Measurements from ENCODE around the gene DCHS1. TPM values are rescaled to one million over a fixed set of nuclear protein-coding genes. Genes with fewer than 3 reads are reported as not detected.
"Not testable (repeated sequence)": the region's sequence is repeated elsewhere in the genome, so short reads cannot be mapped to it uniquely, and the experiment has no call there.

The DCHS1 gene, protein sequence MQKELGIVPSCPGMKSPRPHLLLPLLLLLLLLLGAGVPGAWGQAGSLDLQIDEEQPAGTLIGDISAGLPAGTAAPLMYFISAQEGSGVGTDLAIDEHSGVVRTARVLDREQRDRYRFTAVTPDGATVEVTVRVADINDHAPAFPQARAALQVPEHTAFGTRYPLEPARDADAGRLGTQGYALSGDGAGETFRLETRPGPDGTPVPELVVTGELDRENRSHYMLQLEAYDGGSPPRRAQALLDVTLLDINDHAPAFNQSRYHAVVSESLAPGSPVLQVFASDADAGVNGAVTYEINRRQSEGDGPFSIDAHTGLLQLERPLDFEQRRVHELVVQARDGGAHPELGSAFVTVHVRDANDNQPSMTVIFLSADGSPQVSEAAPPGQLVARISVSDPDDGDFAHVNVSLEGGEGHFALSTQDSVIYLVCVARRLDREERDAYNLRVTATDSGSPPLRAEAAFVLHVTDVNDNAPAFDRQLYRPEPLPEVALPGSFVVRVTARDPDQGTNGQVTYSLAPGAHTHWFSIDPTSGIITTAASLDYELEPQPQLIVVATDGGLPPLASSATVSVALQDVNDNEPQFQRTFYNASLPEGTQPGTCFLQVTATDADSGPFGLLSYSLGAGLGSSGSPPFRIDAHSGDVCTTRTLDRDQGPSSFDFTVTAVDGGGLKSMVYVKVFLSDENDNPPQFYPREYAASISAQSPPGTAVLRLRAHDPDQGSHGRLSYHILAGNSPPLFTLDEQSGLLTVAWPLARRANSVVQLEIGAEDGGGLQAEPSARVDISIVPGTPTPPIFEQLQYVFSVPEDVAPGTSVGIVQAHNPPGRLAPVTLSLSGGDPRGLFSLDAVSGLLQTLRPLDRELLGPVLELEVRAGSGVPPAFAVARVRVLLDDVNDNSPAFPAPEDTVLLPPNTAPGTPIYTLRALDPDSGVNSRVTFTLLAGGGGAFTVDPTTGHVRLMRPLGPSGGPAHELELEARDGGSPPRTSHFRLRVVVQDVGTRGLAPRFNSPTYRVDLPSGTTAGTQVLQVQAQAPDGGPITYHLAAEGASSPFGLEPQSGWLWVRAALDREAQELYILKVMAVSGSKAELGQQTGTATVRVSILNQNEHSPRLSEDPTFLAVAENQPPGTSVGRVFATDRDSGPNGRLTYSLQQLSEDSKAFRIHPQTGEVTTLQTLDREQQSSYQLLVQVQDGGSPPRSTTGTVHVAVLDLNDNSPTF (N-terminal part only)
- total RNA-seq: 3.8 TPM

DNA sequence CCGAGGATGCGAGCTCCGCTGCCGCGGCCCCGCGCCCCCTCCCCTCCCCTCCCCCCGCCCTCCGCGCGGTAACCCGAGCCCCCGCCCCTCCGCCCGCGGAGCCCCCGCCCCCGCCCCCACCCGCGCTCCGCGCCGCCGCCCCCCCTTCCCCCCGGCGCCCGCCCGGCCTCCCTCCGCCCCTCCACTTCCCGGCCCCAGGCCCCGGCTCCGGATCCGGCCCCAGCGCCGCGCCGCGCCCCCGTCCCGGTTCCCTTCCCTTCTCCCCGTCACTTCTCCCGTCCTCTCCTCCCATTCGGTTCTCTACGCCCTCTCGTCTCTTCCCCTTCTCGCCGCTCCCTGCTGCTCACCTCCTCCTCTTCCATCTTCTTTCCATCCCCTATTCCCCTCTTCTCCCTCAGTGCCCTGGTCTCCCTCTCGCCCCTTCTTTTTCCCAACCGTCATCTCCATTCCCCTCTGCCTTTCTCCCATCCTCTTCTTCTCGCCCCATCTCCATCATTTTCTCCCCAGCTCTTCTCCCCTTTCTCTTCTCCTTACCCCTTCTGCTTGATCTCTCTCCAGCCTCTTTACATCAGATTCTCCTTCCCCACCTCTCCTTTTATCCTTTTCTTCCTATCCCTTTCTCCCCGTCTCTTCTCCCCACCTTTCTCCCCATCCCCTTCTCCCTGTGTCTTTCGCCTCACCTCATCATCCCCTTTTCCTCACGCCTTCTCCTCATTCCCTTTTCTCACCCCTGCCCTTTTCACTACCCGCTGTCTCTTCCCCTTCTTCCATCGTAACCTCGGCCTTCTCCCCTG lies at the start of gene DCHS1:
DCHS1 (minus strand) TSS at position 20 of the 794 bp plus-strand sequence. CDS start 14,196 bp downstream, outside the sequence.
- Histone ChIP-seq H3K27me3 (ENCODE audit: insufficient read depth, low read length) (peaks cover 22% of the 10 kb centered on the region), H3K4me3 (ENCODE audit: low read length) (no peak within 1 kb of the TSS), H3K9me3 (ENCODE audit: low read depth, low read length) (no peaks in the 10 kb centered on the region), H3K4me1 (ENCODE audit: insufficient read depth, low read length) (peaks cover 6% of the 10 kb centered on the region)

DNA sequence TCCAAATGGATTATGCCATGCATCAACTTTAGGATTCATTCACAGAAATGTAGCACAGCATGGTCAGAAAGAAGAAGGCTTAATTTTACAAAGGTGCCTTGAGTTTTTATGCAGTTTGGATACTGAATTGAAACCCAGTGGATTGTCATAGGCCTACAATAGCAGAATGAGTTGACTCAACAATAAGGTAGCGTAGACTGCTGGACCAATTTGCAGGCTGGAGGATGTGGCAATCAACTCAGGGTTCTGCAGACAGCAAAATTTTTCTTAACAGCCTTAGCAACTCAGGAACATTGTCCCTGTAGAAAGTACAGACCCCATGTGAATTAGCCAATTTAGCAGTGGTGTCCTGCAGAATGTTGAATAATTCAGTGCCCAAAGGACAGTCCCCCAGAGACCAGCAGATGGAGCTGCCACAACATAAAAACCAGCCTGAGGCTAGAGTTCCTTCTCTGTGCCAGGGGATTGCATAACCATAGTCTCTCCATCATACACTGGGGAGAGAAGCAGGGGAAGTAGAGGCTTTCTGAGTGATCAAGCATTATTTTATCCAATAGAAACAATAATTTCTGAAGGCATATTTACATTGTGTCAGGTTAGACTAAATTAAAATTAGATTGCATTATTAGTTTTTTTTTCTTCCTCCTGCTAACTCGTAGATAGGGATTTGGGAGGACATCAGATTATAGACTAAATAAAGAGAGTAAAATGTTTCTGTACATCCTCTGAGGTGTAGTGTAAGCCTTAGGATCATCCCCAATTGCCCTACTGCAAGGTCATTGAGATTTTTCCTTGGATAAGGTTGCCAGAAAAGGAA lies 47.8 kb upstream of the DCHS1 start:
- H3K4me1 ChIP-seq (ENCODE audit: insufficient read depth, low read length): peaks cover 5% of the 10 kb centered on the region
- H3K9me3 ChIP-seq (ENCODE audit: low read depth, low read length): no peaks in the 10 kb centered on the region
- no peak overlapping the region for H3K4me3 ChIP-seq (ENCODE audit: low read length)
- no peaks in the 10 kb centered on the region for H3K27me3 ChIP-seq (ENCODE audit: insufficient read depth, low read length)

DNA sequence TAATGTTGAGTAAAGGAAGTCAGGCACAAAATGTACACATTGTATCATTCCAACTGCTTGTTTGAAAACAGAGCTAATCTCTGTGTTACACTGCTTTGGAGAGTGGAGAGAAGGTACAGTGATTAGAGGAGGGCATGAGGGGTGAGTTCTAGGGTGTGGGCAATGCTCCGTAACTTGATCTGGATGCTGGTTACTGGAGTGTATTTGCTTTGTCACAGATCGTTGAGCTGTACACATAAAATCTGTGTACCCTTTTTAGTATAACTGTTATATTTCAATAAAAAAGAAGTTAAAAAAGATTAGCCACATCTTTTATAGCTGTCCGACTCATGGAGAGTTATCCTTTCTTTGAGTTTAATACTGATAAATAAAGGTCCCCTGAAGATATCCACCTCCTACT lies 46.3 kb upstream of the DCHS1 start:
- H3K4me1 ChIP-seq (ENCODE audit: insufficient read depth, low read length); H3K9me3 ChIP-seq (ENCODE audit: low read depth, low read length); H3K27me3 ChIP-seq (ENCODE audit: insufficient read depth, low read length); H3K4me3 ChIP-seq (ENCODE audit: low read length): not testable (repeated sequence)

DNA sequence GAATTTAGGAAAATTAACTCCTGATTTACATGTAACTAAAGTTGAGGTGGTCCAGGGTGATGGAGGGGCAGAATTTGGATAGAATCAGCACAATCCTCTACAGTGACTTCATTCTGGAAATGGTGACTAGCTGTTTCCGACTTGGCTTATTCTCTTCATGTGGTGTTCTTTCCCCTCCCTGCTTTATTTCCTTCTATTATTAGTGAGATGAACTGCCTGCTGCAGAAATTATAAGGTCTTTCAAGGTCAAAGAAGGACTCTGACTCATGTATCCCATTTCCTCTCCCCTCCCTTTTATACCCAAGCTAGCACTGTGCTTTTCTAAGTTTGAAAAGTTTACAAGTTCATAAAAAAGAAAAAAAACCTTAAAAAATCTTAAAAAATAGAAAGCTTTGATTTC lies 39.8 kb upstream of the DCHS1 start:
- no peaks in the 10 kb centered on the region for H3K9me3 ChIP-seq (ENCODE audit: low read depth, low read length)
- no peak overlapping the region for H3K4me3 ChIP-seq (ENCODE audit: low read length)
- peaks cover 9% of the 10 kb centered on the region for H3K4me1 ChIP-seq (ENCODE audit: insufficient read depth, low read length)

DNA sequence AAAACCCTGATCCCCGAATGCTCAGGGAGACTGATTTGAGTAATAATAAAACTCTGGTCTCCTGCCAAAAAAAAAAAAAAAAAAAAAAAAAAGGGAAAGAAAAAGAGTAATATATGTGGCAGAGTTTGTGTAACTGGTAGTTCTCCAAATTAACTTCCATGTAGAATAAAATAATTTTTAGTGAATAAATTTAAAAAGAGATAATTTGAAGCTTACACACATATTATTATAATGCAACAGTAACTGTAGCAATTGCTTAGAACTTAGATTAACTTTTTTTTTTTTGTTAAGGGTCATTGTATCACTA lies 38.6 kb upstream of the DCHS1 start:
- Histone ChIP-seq H3K4me1 (ENCODE audit: insufficient read depth, low read length) (peaks cover 9% of the 10 kb centered on the region), H3K9me3 (ENCODE audit: low read depth, low read length) (no peaks in the 10 kb centered on the region), H3K4me3 (ENCODE audit: low read length) (no peak overlapping the region), H3K27me3 (ENCODE audit: insufficient read depth, low read length) (no peaks in the 10 kb centered on the region)

More for the DNA sequence above, 39.8 kb upstream of the DCHS1 start:
- no peaks in the 10 kb centered on the region for H3K27me3 ChIP-seq (ENCODE audit: insufficient read depth, low read length)

DNA sequence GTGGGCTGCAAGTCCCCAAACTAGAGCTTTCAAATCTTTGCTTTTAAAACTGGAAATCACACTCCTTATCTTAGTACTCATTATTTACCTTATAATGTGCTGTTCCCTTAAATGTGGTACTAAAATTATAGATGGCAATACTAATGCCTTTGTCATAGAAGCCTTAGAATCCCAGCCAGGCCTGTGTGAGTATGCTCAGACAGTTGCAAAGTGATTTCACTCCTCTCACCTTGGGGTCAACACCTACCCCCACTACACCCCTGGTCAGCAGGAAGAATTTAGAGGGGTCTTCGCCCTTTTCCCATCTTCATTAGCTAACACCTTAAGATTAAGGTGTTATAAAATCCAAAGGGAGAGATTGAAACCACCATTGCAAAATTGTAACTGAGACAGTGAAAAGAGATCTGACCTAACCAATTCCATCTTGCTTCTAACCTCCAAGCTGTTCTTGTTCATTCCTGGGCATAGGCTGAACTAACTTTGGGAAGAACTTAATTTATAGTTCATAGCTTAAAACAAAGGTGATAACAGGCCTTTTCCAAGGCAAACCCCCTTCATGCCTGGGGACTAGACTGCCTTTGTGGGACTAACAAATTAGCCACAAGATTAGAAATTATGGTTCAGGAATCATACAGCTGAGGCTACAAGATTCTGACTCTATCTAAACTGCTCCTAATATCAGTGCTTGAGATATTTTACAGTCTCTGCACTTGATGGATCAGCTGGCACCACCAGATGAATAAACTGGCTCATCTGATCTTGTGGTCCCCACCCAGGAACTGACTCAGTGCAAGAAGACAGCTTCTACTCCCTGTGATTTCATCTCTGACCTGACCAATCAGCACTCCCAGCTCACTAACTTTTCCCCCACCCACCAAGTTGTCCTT lies 38.0 kb upstream of the DCHS1 start:
- Histone ChIP-seq H3K4me1 (ENCODE audit: insufficient read depth, low read length) (peaks cover 9% of the 10 kb centered on the region), H3K27me3 (ENCODE audit: insufficient read depth, low read length) (no peaks in the 10 kb centered on the region), H3K4me3 (ENCODE audit: low read length) (no peak overlapping the region), H3K9me3 (ENCODE audit: low read depth, low read length) (no peaks in the 10 kb centered on the region)

DNA sequence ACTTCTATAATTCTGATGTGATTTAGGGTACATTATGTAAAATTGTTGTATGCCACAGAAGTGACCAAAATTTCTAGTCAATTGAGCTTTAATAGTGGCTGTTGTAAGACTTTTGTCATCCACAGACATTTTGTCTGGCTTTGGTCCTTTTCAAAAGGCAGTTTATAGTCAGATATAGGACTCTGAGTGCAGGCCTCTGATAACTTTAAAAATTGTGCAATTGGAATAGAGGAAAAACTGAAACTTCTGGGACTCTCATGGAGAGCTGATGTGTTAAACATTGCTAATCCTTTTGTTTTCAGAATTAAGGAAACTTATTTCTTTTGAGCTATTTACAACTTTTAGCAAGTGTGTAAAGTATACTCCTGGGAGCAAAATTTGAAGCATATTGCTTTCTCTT lies 36.5 kb upstream of the DCHS1 start:
- H3K4me3 ChIP-seq (ENCODE audit: low read length): no peak overlapping the region
- H3K4me1 ChIP-seq (ENCODE audit: insufficient read depth, low read length): peaks cover 9% of the 10 kb centered on the region
- no peaks in the 10 kb centered on the region for H3K9me3 ChIP-seq (ENCODE audit: low read depth, low read length)
- H3K27me3 ChIP-seq (ENCODE audit: insufficient read depth, low read length): no peaks in the 10 kb centered on the region

DNA sequence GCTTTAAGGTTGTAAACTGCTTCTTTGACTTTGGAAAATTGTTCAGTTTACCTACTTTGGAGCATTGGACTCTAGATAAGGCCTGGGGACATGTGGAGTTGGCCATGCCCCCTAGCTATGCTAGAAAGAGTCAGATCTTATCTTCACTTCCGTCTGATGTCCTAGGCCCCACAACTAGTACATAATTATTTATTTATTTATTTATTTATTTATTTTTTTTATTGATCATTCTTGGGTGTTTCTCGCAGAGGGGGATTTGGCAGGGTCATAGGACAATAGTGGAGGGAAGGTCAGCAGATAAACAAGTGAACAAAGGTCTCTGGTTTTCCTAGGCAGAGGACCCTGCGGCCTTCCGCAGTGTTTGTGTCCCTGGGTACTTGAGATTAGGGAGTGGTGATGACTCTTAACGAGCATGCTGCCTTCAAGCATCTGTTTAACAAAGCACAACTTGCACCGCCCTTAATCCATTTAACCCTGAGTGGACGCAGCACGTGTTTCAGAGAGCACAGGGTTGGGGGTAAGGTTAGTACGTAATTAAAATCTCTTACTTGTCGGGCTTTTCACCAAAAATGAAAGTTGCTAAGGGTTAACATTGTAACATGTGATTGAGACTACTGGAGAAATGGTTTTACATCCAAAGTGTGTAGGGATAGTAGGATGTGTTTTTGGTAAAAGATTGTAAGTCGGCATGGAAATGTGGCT lies 35.0 kb upstream of the DCHS1 start:
- H3K4me3 ChIP-seq (ENCODE audit: low read length); H3K9me3 ChIP-seq (ENCODE audit: low read depth, low read length): not testable (repeated sequence)

DNA sequence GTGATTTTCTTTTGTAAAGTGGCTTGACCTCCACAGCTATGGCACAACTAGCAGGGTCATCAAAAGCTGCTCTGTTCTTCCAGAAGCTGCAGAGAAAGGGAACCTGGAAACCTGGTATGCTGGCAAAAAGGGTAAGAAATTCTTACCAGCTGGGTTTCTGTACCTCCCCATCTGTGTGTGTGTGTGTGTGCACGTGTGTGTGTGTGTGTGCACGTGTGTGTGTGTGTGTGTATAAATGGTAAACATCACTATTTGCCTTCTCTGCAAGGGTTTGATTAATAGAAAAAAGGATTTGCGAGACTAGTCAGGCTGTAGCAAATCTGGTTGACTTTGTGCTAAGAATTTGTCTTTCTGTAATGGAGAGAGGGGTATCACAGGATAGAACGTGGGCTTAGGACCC lies 32.3 kb upstream of the DCHS1 start:
- Histone ChIP-seq H3K4me3 (ENCODE audit: low read length) (no peak overlapping the region), H3K9me3 (ENCODE audit: low read depth, low read length) (no peaks in the 10 kb centered on the region), H3K4me1 (ENCODE audit: insufficient read depth, low read length) (no peaks in the 10 kb centered on the region), H3K27me3 (ENCODE audit: insufficient read depth, low read length) (no peaks in the 10 kb centered on the region)

More for the DNA sequence above, 35.0 kb upstream of the DCHS1 start:
- H3K27me3 ChIP-seq (ENCODE audit: insufficient read depth, low read length); H3K4me1 ChIP-seq (ENCODE audit: insufficient read depth, low read length): not testable (repeated sequence)

DNA sequence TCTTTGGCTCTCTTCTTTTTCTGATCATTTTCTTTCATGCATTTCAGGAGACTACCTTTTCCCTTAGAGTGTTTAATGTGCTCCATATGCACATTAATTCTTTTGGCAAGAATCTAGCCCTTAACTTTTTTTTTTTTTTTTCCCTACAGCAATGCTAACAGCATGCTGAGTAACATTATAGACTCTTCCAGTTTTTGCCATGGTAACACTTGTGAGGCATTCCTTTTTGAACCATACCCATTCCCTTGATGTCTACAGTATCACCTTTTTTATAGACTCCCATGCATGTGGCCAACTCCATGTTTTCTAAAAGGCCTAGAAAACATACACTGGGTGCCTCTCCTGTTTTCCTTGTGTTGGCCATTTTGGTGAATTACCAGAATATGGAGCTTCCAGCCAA lies 30.4 kb upstream of the DCHS1 start:
- Histone ChIP-seq H3K9me3 (ENCODE audit: low read depth, low read length) (no peaks in the 10 kb centered on the region), H3K4me3 (ENCODE audit: low read length) (no peak overlapping the region), H3K27me3 (ENCODE audit: insufficient read depth, low read length) (no peaks in the 10 kb centered on the region), H3K4me1 (ENCODE audit: insufficient read depth, low read length) (peaks cover 17% of the 10 kb centered on the region)

DNA sequence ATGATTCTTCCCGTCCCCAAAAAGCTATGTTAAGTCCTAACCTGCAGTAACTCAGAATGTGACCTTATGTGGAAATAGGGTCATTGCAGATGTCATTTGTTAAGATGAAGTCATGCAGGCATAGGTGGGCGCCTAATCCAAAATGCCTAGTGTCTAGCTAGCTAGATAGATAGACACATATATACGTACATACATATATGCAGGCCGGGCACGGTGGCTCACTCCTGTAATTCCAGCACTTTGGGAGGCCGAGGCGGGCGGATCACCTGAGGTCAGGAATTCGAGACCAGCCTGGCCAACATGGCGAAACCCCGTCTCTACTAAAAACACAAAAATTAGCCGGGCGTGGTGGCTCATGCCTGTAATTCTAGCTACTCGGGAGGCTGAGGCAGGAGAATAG lies 28.5 kb upstream of the DCHS1 start:
- not testable (repeated sequence) for H3K4me3 ChIP-seq (ENCODE audit: low read length); H3K9me3 ChIP-seq (ENCODE audit: low read depth, low read length); H3K27me3 ChIP-seq (ENCODE audit: insufficient read depth, low read length)
- peaks cover 20% of the 10 kb centered on the region for H3K4me1 ChIP-seq (ENCODE audit: insufficient read depth, low read length)

DNA sequence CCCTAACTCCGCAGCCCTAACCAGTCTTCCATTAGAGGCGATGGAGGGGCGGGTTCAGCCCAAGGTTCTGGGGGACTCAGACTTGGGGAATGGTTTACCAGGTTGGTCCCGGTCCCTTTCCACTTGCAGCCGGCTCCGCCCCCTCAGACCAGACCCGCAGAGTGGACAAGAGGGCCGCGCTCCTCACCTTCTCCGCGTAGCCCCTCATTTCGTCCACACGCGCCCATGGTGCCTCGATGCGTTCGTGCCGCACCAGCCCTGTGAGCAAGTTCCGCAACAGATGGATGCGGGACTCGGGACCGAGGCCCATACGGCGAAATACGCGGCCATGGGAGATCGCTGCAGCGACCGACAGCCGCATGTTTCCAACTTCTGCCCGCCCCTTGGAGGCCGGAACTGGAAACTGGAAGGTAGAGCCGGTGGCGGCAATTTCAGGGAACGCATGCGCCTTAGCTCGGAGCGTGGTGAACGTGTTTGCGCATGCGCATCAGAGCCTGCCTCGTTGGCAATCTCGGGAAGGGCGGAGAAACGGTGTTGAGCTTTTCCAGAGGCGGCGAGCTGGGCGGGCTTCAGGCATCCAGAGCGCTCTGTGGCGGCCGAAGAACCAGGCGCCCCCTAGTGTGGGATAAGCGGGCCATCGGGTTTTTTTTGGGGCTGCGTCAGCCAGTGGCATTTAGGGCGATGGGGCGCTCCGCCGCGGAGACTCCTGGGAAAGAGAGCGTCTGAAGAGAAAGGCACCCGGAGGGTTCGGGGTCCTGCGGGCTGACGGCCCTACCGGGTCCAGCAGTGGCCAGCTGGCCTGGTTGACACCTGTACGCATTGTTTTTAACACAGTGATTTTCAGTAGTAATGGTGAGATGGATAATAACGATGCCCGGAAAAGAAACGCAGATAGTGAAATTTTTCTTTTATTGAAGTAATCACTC lies 27.6 kb upstream of the DCHS1 start, which contains the start of gene MRPL17:
MRPL17 (minus strand) TSS at position 405 of the 926 bp plus-strand sequence; CDS start at position 361, 44 bp downstream.
- H3K9me3 ChIP-seq (ENCODE audit: low read depth, low read length): no peaks in the 10 kb centered on the region
- H3K4me3 ChIP-seq (ENCODE audit: low read length): peak within 1 kb of the TSS; percentile 99
- H3K4me1 ChIP-seq (ENCODE audit: insufficient read depth, low read length): peaks cover 20% of the 10 kb centered on the region
- no peaks in the 10 kb centered on the region for H3K27me3 ChIP-seq (ENCODE audit: insufficient read depth, low read length)

Data from mononuclear cell (primary cell).